Measurements from ENCODE around the gene SRPX2. TPM values are rescaled to one million over a fixed set of nuclear protein-coding genes. Genes with fewer than 3 reads are reported as not detected.

SRPX2 gene
- total and polyA plus RNA-seq, 10 donors = 3.7 to 57.5 (median 21.6) TPM

- intact Hi-C loops (cut with DNase I; ENCODE audit: low total_unique reads) = no loop called here
- Histone ChIP-seq H3K4me1 (no peaks in the 10 kb centered on the region), H3K36me3 (no peaks in the 10 kb centered on the region), H3K27ac (no peak overlapping the region), H3K27me3 (replicated peaks in 1 of 7) (peaks cover 0 to 52% (median 3%) of the 10 kb centered on the region in 7 donors), H3K4me3 (no peak overlapping the region), H3K9me3 (no peaks in the 10 kb centered on the region)
- no peak for DNase-seq
- WGBS, 5 donors = 11 to 29% (median 23%) methylated on average over 3 of the region's 3 CpGs
- peak in 6 of 11 experiments; percentile 22 to 44 (median 28) for TF ChIP-seq CTCF (IDR thresholded peaks at IDR 0.05 in 8 of 11, conservative IDR thresholded peaks at IDR 0.05 in 3 of 11)
- TF ChIP-seq POLR2AphosphoS5 (IDR thresholded peaks at IDR 0.05) = no peak
- no peak for TF ChIP-seq POLR2A (IDR thresholded peaks at IDR 0.05)
These were observed 29.0 kb upstream of the SRPX2 start for GRCh38 chrX:100615005-100615404.

GRCh38 chrX:100623001-100623400 is 21.0 kb upstream of the SRPX2 start:
- peaks cover 0 to 12% (median 5%) of the 10 kb centered on the region in 6 donors for H3K4me1 ChIP-seq
- DNase-seq = no peak
- H3K9me3 ChIP-seq = no peaks in the 10 kb centered on the region
- no peaks in the 10 kb centered on the region for H3K36me3 ChIP-seq
- no peak overlapping the region for H3K4me3 ChIP-seq
- intact Hi-C loops (cut with DNase I; ENCODE audit: low total_unique reads) = no loop called here
- TF ChIP-seq POLR2AphosphoS5 (IDR thresholded peaks at IDR 0.05) = no peak
- TF ChIP-seq POLR2A (IDR thresholded peaks at IDR 0.05) = no peak
- no peak for TF ChIP-seq CTCF (IDR thresholded peaks at IDR 0.05 in 8 of 11, conservative IDR thresholded peaks at IDR 0.05 in 3 of 11)
- 84 to 91% (median 86%) methylated on average over 4 of the region's 4 CpGs for WGBS, 5 donors
- peaks cover 0 to 16% (median 0%) of the 10 kb centered on the region in 7 donors for H3K27me3 ChIP-seq (replicated peaks in 1 of 7)
- no peak overlapping the region for H3K27ac ChIP-seq

GRCh38 chrX:100625985-100626491 is 18.0 kb upstream of the SRPX2 start:
- Histone ChIP-seq H3K27ac (no peak overlapping the region), H3K9me3 (no peaks in the 10 kb centered on the region), H3K4me1 (peaks cover 0 to 12% (median 5%) of the 10 kb centered on the region in 6 donors), H3K27me3 (replicated peaks in 1 of 7) (peaks cover 0 to 24% (median 0%) of the 10 kb centered on the region in 7 donors), H3K36me3 (no peaks in the 10 kb centered on the region), H3K4me3 (no peak overlapping the region)
- 19 to 40% (median 27%) methylated on average over 5 of the region's 5 CpGs for WGBS, 5 donors
- no peak for TF ChIP-seq POLR2AphosphoS5 (IDR thresholded peaks at IDR 0.05)
- TF ChIP-seq POLR2A (IDR thresholded peaks at IDR 0.05) = no peak
- TF ChIP-seq CTCF (IDR thresholded peaks at IDR 0.05 in 8 of 11, conservative IDR thresholded peaks at IDR 0.05 in 3 of 11) = no peak
- intact Hi-C loops (cut with DNase I; ENCODE audit: low total_unique reads) = no loop called here
- DNase-seq = no peak

GRCh38 chrX:100635040-100635439 is 9.0 kb upstream of the SRPX2 start:
- DNase-seq = no peak
- Histone ChIP-seq H3K4me1 (peaks cover 0 to 7% (median 0%) of the 10 kb centered on the region in 6 donors), H3K27ac (no peak overlapping the region), H3K27me3 (replicated peaks in 1 of 7) (peaks cover 0 to 33% (median 0%) of the 10 kb centered on the region in 7 donors), H3K4me3 (peak overlapping the region in 1 of 8 donors; percentile 66), H3K9me3 (no peaks in the 10 kb centered on the region), H3K36me3 (no peaks in the 10 kb centered on the region)
- WGBS, 5 donors = 59 to 87% (median 76%) methylated on average over 5 of the region's 5 CpGs
- intact Hi-C loops (cut with DNase I; ENCODE audit: low total_unique reads) = no loop called here
- no peak for TF ChIP-seq POLR2A (IDR thresholded peaks at IDR 0.05)
- no peak for TF ChIP-seq CTCF (IDR thresholded peaks at IDR 0.05 in 8 of 11, conservative IDR thresholded peaks at IDR 0.05 in 3 of 11)
- no peak for TF ChIP-seq POLR2AphosphoS5 (IDR thresholded peaks at IDR 0.05)
